Measurements from ENCODE around the gene SPRY4.
"Not testable (repeated sequence)": the region's sequence is repeated elsewhere in the genome, so short reads cannot be mapped to it uniquely, and the experiment has no call there.

Gene SPRY4, protein sequence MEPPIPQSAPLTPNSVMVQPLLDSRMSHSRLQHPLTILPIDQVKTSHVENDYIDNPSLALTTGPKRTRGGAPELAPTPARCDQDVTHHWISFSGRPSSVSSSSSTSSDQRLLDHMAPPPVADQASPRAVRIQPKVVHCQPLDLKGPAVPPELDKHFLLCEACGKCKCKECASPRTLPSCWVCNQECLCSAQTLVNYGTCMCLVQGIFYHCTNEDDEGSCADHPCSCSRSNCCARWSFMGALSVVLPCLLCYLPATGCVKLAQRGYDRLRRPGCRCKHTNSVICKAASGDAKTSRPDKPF

DNA sequence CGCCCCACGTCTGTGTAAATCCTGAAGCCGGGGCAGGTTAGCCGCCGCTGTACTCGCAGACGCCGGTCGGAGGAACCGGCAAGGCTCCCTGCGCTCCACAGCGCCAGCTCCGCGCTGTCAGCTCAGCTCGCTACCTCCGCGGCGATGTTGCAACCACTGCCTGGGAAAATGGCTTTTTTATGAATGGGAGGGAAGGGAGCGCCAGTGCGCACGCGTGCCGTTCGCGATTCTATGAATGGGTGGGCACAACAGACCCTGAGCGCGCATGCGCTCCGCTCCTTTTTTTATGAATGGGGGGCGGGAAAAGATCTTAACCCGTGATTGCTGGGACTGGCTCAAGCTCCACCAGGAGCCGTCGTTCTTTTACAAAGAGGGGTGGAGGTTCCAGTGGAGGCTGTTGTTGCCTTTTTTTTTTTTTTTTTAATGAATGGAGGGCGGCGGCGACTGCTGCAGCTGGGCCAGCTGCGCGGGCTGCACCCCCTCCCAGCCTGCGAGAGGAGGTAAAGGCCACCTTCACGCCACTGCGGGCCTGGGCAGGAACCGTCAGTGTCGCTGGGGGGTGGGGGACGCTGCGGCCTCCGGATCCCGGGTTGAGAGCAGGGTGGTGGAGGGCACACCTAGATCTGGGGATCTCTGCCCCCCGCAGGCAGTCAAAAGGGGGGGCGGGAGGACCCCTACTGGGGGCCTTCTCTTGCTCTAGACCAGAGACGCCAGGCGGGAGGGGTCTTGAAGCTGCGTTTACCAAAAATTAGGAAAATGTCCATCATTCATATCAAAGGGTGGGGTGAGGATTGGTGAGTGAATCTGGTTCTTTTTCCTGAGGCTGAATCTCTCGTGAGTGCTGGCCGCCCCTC is at the start of gene SPRY4:
TSS of gene SPRY4 (minus strand) at position 151 of the 854 bp plus-strand sequence. CDS start 9,913 bp downstream, outside the sequence.
- peak; percentile 4 for TF ChIP-seq CTCF (IDR thresholded peaks at IDR 0.05; ENCODE audit: control insufficient read depth, insufficient read depth, low read depth, low read length, missing control alignments)

DNA sequence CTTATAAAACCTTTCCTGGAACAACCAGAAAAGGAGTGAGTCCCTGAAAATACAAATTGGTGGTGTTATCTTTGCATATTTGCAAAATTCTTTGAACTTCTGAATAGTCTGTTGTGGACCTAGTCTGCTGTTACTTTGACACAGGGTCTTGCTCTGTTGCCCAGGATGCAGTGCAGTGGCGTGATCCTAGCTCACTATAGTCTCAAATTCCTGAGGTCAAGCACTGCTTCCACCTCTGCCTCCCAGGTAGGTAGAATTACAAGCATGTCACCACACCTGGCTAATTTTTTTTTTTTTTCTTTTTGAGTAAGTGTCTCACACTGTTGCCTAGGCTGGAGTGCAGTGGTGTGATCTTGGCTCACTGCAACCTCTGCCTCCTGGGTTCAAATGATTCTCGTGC is 43.7 kb upstream of the SPRY4 start:
- TF ChIP-seq CTCF (IDR thresholded peaks at IDR 0.05; ENCODE audit: control insufficient read depth, insufficient read depth, low read depth, low read length, missing control alignments) = no peak
- H3K4me3 ChIP-seq (ENCODE audit: control insufficient read depth, low read depth, low read length) = no peak overlapping the region
- DNase-seq (ENCODE audit: low read depth) = no peak

More for the DNA sequence above, at the start of gene SPRY4:
- peak; percentile 87 for DNase-seq (ENCODE audit: low read depth)
- H3K4me3 ChIP-seq (ENCODE audit: control insufficient read depth, low read depth, low read length) = peak within 1 kb of the TSS; percentile 86

- TF ChIP-seq CTCF (IDR thresholded peaks at IDR 0.05; ENCODE audit: control insufficient read depth, insufficient read depth, low read depth, low read length, missing control alignments) = no peak
- no peak overlapping the region for H3K4me3 ChIP-seq (ENCODE audit: control insufficient read depth, low read depth, low read length)
- no peak for DNase-seq (ENCODE audit: low read depth)
Measured at GRCh38 chr5:142366007-142366406, 41.2 kb upstream of the SPRY4 start.

DNA sequence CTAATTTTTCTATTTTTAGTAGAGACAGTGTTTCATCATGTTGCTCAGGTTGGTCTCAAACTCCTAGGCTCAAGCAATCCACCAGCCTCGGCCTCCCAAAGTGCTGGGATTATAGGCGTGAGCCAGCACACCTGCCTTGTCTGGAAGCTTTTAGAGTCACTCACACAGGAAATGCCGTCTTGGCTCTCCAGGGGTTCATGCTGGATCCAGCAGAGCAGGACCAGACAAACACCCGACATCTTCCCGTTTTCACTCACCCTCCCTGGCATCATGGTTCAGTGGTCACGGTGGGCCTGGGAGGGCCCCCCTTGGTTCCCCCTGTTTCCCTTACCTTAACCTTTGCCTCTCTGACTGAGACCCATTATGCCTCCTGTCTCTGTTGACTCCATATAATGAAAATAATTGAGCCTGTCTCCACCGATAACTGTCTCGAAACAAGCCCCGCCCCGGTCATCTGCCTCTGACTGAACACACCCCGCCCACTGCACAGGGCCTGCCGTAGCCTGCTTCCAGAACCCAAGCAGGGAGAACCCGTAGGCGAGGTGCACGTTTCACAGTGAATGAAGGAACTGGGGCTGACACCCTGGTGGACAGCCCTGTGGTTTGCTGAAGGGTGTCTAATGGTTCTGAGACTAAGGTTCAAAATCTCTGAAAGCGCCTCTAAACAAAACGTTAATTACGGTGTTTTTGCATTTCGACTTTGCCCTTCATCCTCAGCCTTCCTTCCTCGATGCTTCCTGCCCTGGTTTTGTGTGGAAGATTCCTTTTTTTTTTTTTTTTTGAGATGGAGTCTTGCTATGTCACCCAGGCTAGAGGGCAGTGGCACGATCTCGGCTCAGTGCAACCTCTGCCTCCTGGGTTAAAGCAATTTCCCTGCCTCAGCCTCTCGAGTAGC is 39.7 kb upstream of the SPRY4 start:
- H3K4me3 ChIP-seq (ENCODE audit: control insufficient read depth, low read depth, low read length) = no peak overlapping the region
- DNase-seq (ENCODE audit: low read depth) = no peak
- no peak for TF ChIP-seq CTCF (IDR thresholded peaks at IDR 0.05; ENCODE audit: control insufficient read depth, insufficient read depth, low read depth, low read length, missing control alignments)

DNA sequence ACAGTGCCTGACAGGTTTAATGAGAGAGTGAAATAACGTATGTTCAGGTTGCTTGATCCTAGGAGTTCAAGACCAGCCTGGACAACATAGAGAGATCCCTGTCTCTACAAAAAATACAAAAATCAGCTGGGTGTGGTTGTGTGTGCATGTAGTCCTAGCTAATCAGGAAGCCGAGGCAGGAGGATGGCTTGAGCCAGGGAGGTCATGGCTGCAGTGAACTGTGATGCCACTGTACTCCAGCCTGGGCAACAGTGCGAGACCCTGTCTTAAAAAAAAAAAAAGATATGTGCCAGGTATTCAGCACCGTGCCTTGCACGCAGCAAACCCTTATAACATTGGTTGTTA is 38.8 kb upstream of the SPRY4 start:
- DNase-seq (ENCODE audit: low read depth) = no peak
- H3K4me3 ChIP-seq (ENCODE audit: control insufficient read depth, low read depth, low read length) = no peak overlapping the region
- TF ChIP-seq CTCF (IDR thresholded peaks at IDR 0.05; ENCODE audit: control insufficient read depth, insufficient read depth, low read depth, low read length, missing control alignments) = no peak

GRCh38 chr5:142362193-142362592 is 37.4 kb upstream of the SPRY4 start:
- not testable (repeated sequence) for H3K4me3 ChIP-seq (ENCODE audit: control insufficient read depth, low read depth, low read length); DNase-seq (ENCODE audit: low read depth)
